Adrenal gland (tissue), 12 donors: ENCODE data around the gene RBM8A. TPM values are rescaled to one million over a fixed set of nuclear protein-coding genes. Genes with fewer than 3 reads are reported as not detected.

Source experiments
- DNase-seq, 7 donors: peaks; one replicate each; pipeline ENCODE4 v3.0.0-alpha.2; 2019 to 2020
- H3K27ac ChIP-seq, 5 donors: fragments of 200-600 bp; sonication (generic) in 4 of 5; 1 replicate in 3 of 5; 2 replicates in 2 of 5; pipeline versions ENCODE4 v1.5.1 to v1.8.0; 2016 to 2020; ENCODE audit warnings: mild to moderate bottlenecking in 1 of 5
- H3K27me3 ChIP-seq: fragments of 200-600 bp; 2 replicates; pipeline ENCODE4 v1.8.0; 2021
- H3K36me3 ChIP-seq, 2 donors: fragments of 200-600 bp; replicated peaks in 1 of 2; 1 replicate in 1 of 2; 2 replicates in 1 of 2; pipeline versions ENCODE4 v1.5.1 to v1.8.0; 2018 to 2022
- H3K4me1 ChIP-seq, 2 donors: fragments of 200-600 bp; replicated peaks in 1 of 2; 1 replicate in 1 of 2; 2 replicates in 1 of 2; pipeline versions ENCODE4 v1.5.1 to v1.8.0; 2018 to 2021
- H3K4me3 ChIP-seq, 4 donors: fragments of 200-600 bp; sonication (generic) in 3 of 4; one replicate each; pipeline ENCODE4 v1.5.1; 2016 to 2018
- H3K9me3 ChIP-seq, 3 donors: fragments of 200-600 bp; sonication (generic) in 1 of 3; replicated peaks in 1 of 3; 1 replicate in 2 of 3; 2 replicates in 1 of 3; pipeline versions ENCODE4 v1.5.1 to v1.8.0; 2016 to 2021
- POLR2A ChIP-seq, 2 donors: fragments of 450-650 bp; IDR thresholded peaks; one replicate each; pipeline ENCODE4 v1.6.1; 2017; ENCODE audit warnings: antibody characterized with exemption in 2 of 2, mild to moderate bottlenecking in 2 of 2, moderate library complexity in 1 of 2
- WGBS, 4 donors: extraction: QIAGEN DNeasy Blood & Tissue Kit in 2 of 4; methylation state at CpG; one replicate each; pipeline versions ENCODE4 v1.1.5 to v1.1.7; 2013 to 2017; 5-methylcytosine and 5-hydroxymethylcytosine counted together
- intact Hi-C, 2 donors: fragments of 100-400 bp; cut with DNase I; formaldehyde crosslinking; loops; one replicate each; pipeline versions ENCODE4 v1.14.1 to v1.15.0; 2022 to 2023
- polyA plus RNA-seq, 3 donors: library from polyadenylated mRNA; stranded (reverse); fragments of 200-250 nt in 2 of 3; fragments of 350-450 nt in 1 of 3; fragmentation: Illumina TruSeq in 1 of 3; extraction: RNeasy Lipid Tissue Mini Kit (QIAGEN cat#74804) in 1 of 3; gene quantifications; one replicate each; pipeline ENCODE4 v1.2.3, GENCODE V29; 2013 to 2014
- total RNA-seq, 9 donors: library from RNA; depleted of rRNA in 4 of 9; stranded (reverse); fragments of >200 nt in 4 of 9; fragments of 120-200 nt in 1 of 9; fragmentation: NEBNext Ultra II Directional in 1 of 9; extraction: Animal tissue kit (Norgen Biotek cat#: 25700) in 1 of 9; gene quantifications; one replicate each; pipeline versions ENCODE4 v1.1.0 to v1.2.4, GENCODE V29; 2013 to 2023
- TF ChIP-seq, protein P1 (sequence below), 6 experiments: fragments of 450-650 bp in 4 of 6; fragments of 200-600 bp in 2 of 6; sonication (generic) in 1 of 6; IDR thresholded peaks; 1 replicate in 5 of 6; 2 replicates in 1 of 6; pipeline versions ENCODE4 v1.5.1 to v1.8.0; 2016 to 2021; ENCODE audit warnings: antibody characterized with exemption in 6 of 6, mild to moderate bottlenecking in 2 of 6, moderate library complexity in 1 of 6
- donor health status: healthy with polysubstance abuse.
- donor health status: Bipolar disorder and iron deficiency.
- donor health status: DM: yes; HTN: yes; CAD: no.
- donor health status: DM: no; HTN: no; CAD: no.
- donor health status: DM: no; HTN: no; CAD: no.
- donor health status: DM: yes; HTN: yes; CAD: no.

Gene RBM8A
- total and polyA plus RNA-seq, 12 donors = 61.5 to 223 (median 111) TPM

DNA sequence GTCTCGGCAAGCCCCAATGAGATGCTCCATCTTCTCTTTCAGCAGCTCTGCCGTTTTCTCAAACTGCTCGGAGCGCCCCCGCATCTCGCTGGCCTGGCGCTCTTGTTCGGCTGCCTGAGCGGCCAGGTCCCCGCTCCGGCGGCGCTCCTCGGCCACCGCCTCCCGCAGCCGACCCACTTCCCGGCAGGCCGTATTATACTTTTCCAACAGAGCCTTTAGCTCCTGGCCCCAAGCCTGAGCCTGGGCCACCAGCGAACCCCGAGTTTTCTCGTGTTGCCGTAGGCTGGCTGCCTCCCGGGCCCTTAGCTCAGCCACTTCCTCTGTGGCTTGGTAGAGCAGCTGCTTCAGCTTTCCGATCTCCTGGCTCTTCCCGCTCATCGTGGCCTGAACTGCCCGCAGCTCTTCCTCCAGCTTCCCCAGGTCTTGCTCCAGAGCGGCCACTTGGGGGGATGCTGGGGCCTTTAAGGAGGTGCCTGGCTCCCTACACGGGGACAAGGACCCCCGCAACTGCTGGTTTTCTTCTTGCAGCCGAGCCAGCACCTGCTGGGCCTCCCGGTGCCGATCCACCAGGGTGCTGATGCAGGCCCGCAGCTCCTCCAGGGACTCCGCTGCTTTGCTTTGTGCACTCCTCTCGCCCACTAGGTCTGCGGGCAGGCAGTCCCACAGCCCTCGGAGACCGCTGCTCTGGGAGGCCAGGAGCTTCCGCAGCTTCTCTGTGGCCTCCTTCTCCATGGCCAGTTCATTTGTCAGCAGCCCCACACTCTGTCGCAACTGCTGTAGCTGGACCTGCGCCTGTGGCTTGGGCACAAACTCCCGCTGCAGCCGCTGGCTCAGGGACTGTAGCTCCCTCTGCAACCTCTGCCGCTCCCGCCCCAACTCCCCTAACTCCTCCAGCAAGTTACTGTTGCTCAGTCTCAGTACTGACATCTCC lies 55.0 kb downstream of the RBM8A start:
- WGBS, 4 donors = 36 to 47% (median 43%) methylated on average over 32 to 47 of the region's 47 CpGs
- Histone ChIP-seq H3K27me3 (no peaks in the 10 kb centered on the region), H3K9me3 (no peaks in the 10 kb centered on the region), H3K4me1 (peaks cover 0 to 6% of the 10 kb centered on the region in 2 donors), H3K36me3 (no peaks in the 10 kb centered on the region), H3K27ac (peak overlapping the region in 3 of 5 donors; percentile 47 to 67 (median 55)), H3K4me3 (peak overlapping the region in 2 of 4 donors; percentile 25 to 47)
- TF ChIP-seq, protein P1, sequence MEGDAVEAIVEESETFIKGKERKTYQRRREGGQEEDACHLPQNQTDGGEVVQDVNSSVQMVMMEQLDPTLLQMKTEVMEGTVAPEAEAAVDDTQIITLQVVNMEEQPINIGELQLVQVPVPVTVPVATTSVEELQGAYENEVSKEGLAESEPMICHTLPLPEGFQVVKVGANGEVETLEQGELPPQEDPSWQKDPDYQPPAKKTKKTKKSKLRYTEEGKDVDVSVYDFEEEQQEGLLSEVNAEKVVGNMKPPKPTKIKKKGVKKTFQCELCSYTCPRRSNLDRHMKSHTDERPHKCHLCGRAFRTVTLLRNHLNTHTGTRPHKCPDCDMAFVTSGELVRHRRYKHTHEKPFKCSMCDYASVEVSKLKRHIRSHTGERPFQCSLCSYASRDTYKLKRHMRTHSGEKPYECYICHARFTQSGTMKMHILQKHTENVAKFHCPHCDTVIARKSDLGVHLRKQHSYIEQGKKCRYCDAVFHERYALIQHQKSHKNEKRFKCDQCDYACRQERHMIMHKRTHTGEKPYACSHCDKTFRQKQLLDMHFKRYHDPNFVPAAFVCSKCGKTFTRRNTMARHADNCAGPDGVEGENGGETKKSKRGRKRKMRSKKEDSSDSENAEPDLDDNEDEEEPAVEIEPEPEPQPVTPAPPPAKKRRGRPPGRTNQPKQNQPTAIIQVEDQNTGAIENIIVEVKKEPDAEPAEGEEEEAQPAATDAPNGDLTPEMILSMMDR (IDR thresholded peaks at IDR 0.05) = no peak
- TF ChIP-seq POLR2A (IDR thresholded peaks at IDR 0.05) = no peak
- intact Hi-C loops = no loop called here
- DNase-seq = peak in 2 of 7 donors; percentile 26 to 43

Other genes with a start within 250 kb of the RBM8A start
- gene PDZK1, start 220.1 kb downstream of the RBM8A start, total RNA-seq = 1 to 10 TPM; 1.8 to 7.5 (median 3.3) TPM
- gene PDZK1, start 220.1 kb downstream of the RBM8A start, polyA plus RNA-seq = 1 to 10 TPM; 3.4 to 3.9 (median 3.5) TPM
- under 1 TPM in 2 of 9 donors, not detected in 7; 0.21 to 0.22 TPM for gene CD160, start 208.0 kb downstream of the RBM8A start, total RNA-seq
- under 1 TPM; 0.10 to 0.48 (median 0.35) TPM for gene CD160, start 208.0 kb downstream of the RBM8A start, polyA plus RNA-seq
- gene RNF115, start 103.4 kb downstream of the RBM8A start, total RNA-seq = 10 to 100 TPM in 8 of 9 donors, 1 to 10 TPM in 1; 8.3 to 19.2 (median 13.0) TPM
- gene RNF115, start 103.4 kb downstream of the RBM8A start, polyA plus RNA-seq = 10 to 100 TPM in 1 of 3 donors, 1 to 10 TPM in 2; 8.4 to 17.1 (median 9.3) TPM
- 10 to 100 TPM; 15.5 to 28.4 (median 20.8) TPM for gene POLR3C, start 103.3 kb downstream of the RBM8A start, total RNA-seq
- 10 to 100 TPM; 12.0 to 19.8 (median 16.2) TPM for gene POLR3C, start 103.3 kb downstream of the RBM8A start, polyA plus RNA-seq
- 1 to 10 TPM; 1.5 to 6.5 (median 3.4) TPM for gene NUDT17, start 81.9 kb downstream of the RBM8A start, total RNA-seq
- gene NUDT17, start 81.9 kb downstream of the RBM8A start, polyA plus RNA-seq = 1 to 10 TPM; 2.1 to 7.8 (median 3.2) TPM
- gene PIAS3, start 68.4 kb downstream of the RBM8A start, total RNA-seq = 10 to 100 TPM in 8 of 9 donors, 1 to 10 TPM in 1; 7.5 to 34.1 (median 20.8) TPM
- gene PIAS3, start 68.4 kb downstream of the RBM8A start, polyA plus RNA-seq = 10 to 100 TPM; 17.9 to 40.5 (median 26.0) TPM
- gene ANKRD35, start 41.6 kb downstream of the RBM8A start, total RNA-seq = 1 to 10 TPM in 3 of 9 donors, under 1 TPM in 5, not detected in 1; 0.37 to 1.3 (median 0.65) TPM
- 1 to 10 TPM in 2 of 3 donors, under 1 TPM in 1; 0.55 to 2.0 (median 1.2) TPM for gene ANKRD35, start 41.6 kb downstream of the RBM8A start, polyA plus RNA-seq
- 1 to 10 TPM in 7 of 9 donors, under 1 TPM in 2; 0.54 to 2.7 (median 1.4) TPM for gene ITGA10, start 17.4 kb downstream of the RBM8A start, total RNA-seq
- 1 to 10 TPM in 2 of 3 donors, under 1 TPM in 1; 0.93 to 4.0 (median 3.6) TPM for gene ITGA10, start 17.4 kb downstream of the RBM8A start, polyA plus RNA-seq
- 10 to 100 TPM; 24.8 to 44.4 (median 33.0) TPM for gene PEX11B, start 8.8 kb downstream of the RBM8A start, total RNA-seq
- 10 to 100 TPM; 21.2 to 52.9 (median 25.8) TPM for gene PEX11B, start 8.8 kb downstream of the RBM8A start, polyA plus RNA-seq
- 10 to 100 TPM; 15.6 to 61.2 (median 40.7) TPM for gene LIX1L, start 30.5 kb upstream of the RBM8A start, total RNA-seq
- gene LIX1L, start 30.5 kb upstream of the RBM8A start, polyA plus RNA-seq = 10 to 100 TPM in 2 of 3 donors, 1 to 10 TPM in 1; 9.6 to 27.5 (median 10.4) TPM
- 1 to 10 TPM in 4 of 9 donors, under 1 TPM in 5; 0.24 to 2.5 (median 0.88) TPM for gene ANKRD34A, start 37.1 kb upstream of the RBM8A start, total RNA-seq
- gene ANKRD34A, start 37.1 kb upstream of the RBM8A start, polyA plus RNA-seq = 1 to 10 TPM in 2 of 3 donors, under 1 TPM in 1; 0.59 to 1.0 (median 1.0) TPM
- 10 to 100 TPM; 18.4 to 35.2 (median 30.5) TPM for gene POLR3GL, start 37.2 kb upstream of the RBM8A start, total RNA-seq
- gene POLR3GL, start 37.2 kb upstream of the RBM8A start, polyA plus RNA-seq = 10 to 100 TPM; 36.0 to 48.7 (median 44.9) TPM
- 1,000 to 10,000 TPM in 4 of 9 donors, 100 to 1,000 TPM in 5; 202 to 2,069 (median 820) TPM for gene TXNIP, start 69.1 kb upstream of the RBM8A start, total RNA-seq
- gene TXNIP, start 69.1 kb upstream of the RBM8A start, polyA plus RNA-seq = 100 to 1,000 TPM; 231 to 486 (median 342) TPM
- 1 to 10 TPM in 1 of 9 donors, under 1 TPM in 5, not detected in 3; 0.11 to 1.7 (median 0.35) TPM for gene HJV, start 94.3 kb upstream of the RBM8A start, total RNA-seq
- gene HJV, start 94.3 kb upstream of the RBM8A start, polyA plus RNA-seq = under 1 TPM in 2 of 3 donors, not detected in 1; 0.07 to 0.11 TPM
- 1 to 10 TPM in 7 of 9 donors, under 1 TPM in 2; 0.69 to 2.2 (median 1.3) TPM for gene NBPF10, start 217.3 kb upstream of the RBM8A start, total RNA-seq
- under 1 TPM; 0.20 to 0.51 (median 0.48) TPM for gene NBPF10, start 217.3 kb upstream of the RBM8A start, polyA plus RNA-seq